Placental epithelial cell (primary cell): ENCODE results near the gene ACO1. TPM values are rescaled to one million over a fixed set of nuclear protein-coding genes. Genes with fewer than 3 reads are reported as not detected.

Experiments
- total RNA-seq: library from RNA; depleted of rRNA; stranded (reverse); fragments of >200 nt; gene quantifications from 2 replicates; pipeline ENCODE4 v1.2.3, GENCODE V29; 2012

Gene ACO1
- 24.3 and 38.7 TPM in 2 replicates for total RNA-seq

DNA sequence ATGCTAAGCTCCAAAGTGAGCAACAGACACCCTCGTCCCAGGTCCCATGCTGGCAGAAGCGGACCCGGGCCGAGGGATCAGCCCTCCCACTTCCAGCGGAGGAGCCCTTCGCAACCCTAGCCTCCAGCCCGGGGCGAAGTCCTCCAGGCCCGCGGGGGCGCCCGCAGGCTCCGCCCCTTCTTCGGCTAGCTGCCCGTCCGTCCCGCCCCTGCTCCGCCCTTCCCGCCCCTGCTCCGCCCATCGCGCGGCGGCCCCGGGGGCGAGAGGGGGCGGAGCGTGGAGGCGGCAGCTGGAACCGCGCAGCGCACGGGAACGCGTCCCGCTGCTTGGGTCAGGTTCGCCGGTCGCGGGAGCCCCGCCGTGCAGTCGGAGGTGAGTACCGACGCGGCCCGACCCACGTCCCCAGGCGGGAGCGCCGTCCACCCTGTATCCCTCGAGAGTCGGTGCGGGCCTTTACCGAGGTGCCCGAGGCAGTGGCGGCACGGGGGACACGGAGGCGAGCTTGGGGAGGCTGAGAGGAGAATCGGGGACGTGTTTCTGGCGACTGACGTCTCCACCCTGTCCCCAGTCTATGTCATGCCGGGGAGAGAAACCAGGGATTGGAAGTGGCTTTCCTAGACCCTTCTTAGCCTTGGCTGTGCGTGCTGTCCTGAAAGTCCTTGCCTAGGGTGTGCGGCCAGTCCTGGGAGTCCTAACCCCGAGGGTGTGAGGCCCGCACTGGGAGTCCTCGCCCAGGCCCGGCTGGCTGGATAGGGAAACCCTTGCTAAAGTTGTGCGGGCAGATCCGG is at the start of gene ACO1:
TSS of gene ACO1 (plus strand) at position 280 of the 788 bp plus-strand sequence. CDS start 20,864 bp downstream, outside the sequence.

Other genes with a start within 250 kb of the ACO1 start
- gene RIGI, start 141.6 kb downstream of the ACO1 start, total RNA-seq, result 1.5 and 2.4 TPM in 2 replicates
- 2.7 and 5.9 TPM in 2 replicates for gene SMIM27, start 167.7 kb downstream of the ACO1 start, total RNA-seq
- 21.2 and 25.1 TPM in 2 replicates for gene TOPORS, start 167.9 kb downstream of the ACO1 start, total RNA-seq
- gene NDUFB6, start 188.5 kb downstream of the ACO1 start, total RNA-seq, result 13.0 and 48.9 TPM in 2 replicates